ENCODE measurements around the gene WDR47.

GRCh38 chr1:109040989-109041620 lies 797 bp downstream of the WDR47 start:
- TF ChIP-seq USF2 (IDR thresholded peaks at IDR 0.05) (no peak), HDAC2 (IDR thresholded peaks at IDR 0.05) (no peak), CTCF (IDR thresholded peaks at IDR 0.05) (no peak), PBX3 (IDR thresholded peaks at IDR 0.05) (no peak), SMC3 (IDR thresholded peaks at IDR 0.05) (no peak), EHF (CRISPR knock-in tag; IDR thresholded peaks at IDR 0.05) (no peak), MYC (IDR thresholded peaks at IDR 0.05; ENCODE audit: borderline replicate concordance, low read length) (no peak), PHF8 (IDR thresholded peaks at IDR 0.05; ENCODE audit: borderline replicate concordance, low read depth) (no peak), SREBF2 (IDR thresholded peaks at IDR 0.05) (no peak)

Data from A549 (cell line).